ENCODE data around the gene POLR3GL. TPM values are rescaled to one million over a fixed set of nuclear protein-coding genes. Genes with fewer than 3 reads are reported as not detected.

POLR3GL gene
- total and polyA plus RNA-seq, 9 donors = 28.5 to 42.6 (median 38.2) TPM

GRCh38 chr1:145980457-145980994 is 16.0 kb downstream of the POLR3GL start:
- Histone ChIP-seq H3K4me1 (ENCODE audit: control insufficient read depth, insufficient read depth, low read length) (peaks cover 78% of the 10 kb centered on the region), H3K36me3 (ENCODE audit: control insufficient read depth, insufficient read depth, low read length) (peaks cover 5% of the 10 kb centered on the region), H3K27me3 (ENCODE audit: control insufficient read depth, insufficient read depth, low read length) (no peaks in the 10 kb centered on the region), H3K9me3 (replicated peaks; ENCODE audit: control insufficient read depth, low read depth, low read length) (no peaks in the 10 kb centered on the region), H3K27ac (ENCODE audit: low read length) (peak overlapping the region; percentile 100), H3K4me3 (ENCODE audit: low read length) (no peak overlapping the region)
- WGBS (ENCODE audit: insufficient coverage) = no CpG with 5 or more reads among the region's 1 CpG
- peak; percentile 42 for DNase-seq

- peaks cover 3% of the 10 kb centered on the region for H3K36me3 ChIP-seq (ENCODE audit: control insufficient read depth, insufficient read depth, low read length)
- H3K27ac ChIP-seq (ENCODE audit: low read length) = peak overlapping the region; percentile 91
- no peak overlapping the region for H3K4me3 ChIP-seq (ENCODE audit: low read length)
- no peaks in the 10 kb centered on the region for H3K9me3 ChIP-seq (replicated peaks; ENCODE audit: control insufficient read depth, low read depth, low read length)
- peaks cover 85% of the 10 kb centered on the region for H3K4me1 ChIP-seq (ENCODE audit: control insufficient read depth, insufficient read depth, low read length)
- WGBS (ENCODE audit: insufficient coverage) = 78% methylated on average over 3 of the region's 6 CpGs
- H3K27me3 ChIP-seq (ENCODE audit: control insufficient read depth, insufficient read depth, low read length) = no peaks in the 10 kb centered on the region
- DNase-seq = peak; percentile 53
Observed at GRCh38 chr1:145982010-145982723, 17.7 kb downstream of the POLR3GL start.

GRCh38 chr1:145983206-145983675 is 18.8 kb downstream of the POLR3GL start:
- Histone ChIP-seq H3K9me3 (replicated peaks; ENCODE audit: control insufficient read depth, low read depth, low read length) (no peaks in the 10 kb centered on the region), H3K27me3 (ENCODE audit: control insufficient read depth, insufficient read depth, low read length) (no peaks in the 10 kb centered on the region), H3K36me3 (ENCODE audit: control insufficient read depth, insufficient read depth, low read length) (peaks cover 2% of the 10 kb centered on the region), H3K4me1 (ENCODE audit: control insufficient read depth, insufficient read depth, low read length) (peaks cover 74% of the 10 kb centered on the region), H3K4me3 (ENCODE audit: low read length) (no peak overlapping the region), H3K27ac (ENCODE audit: low read length) (peak overlapping the region; percentile 91)
- peak; percentile 87 for DNase-seq
- 100% methylated on average over 1 of the region's 1 CpG for WGBS (ENCODE audit: insufficient coverage)

GRCh38 chr1:145983960-145984830 is 19.7 kb downstream of the POLR3GL start:
- H3K4me3 ChIP-seq (ENCODE audit: low read length) = no peak overlapping the region
- H3K9me3 ChIP-seq (replicated peaks; ENCODE audit: control insufficient read depth, low read depth, low read length) = no peaks in the 10 kb centered on the region
- 100% methylated on average over 4 of the region's 12 CpGs for WGBS (ENCODE audit: insufficient coverage)
- H3K27me3 ChIP-seq (ENCODE audit: control insufficient read depth, insufficient read depth, low read length) = no peaks in the 10 kb centered on the region
- peak overlapping the region; percentile 96 for H3K27ac ChIP-seq (ENCODE audit: low read length)
- no peak for DNase-seq
- peaks cover 65% of the 10 kb centered on the region for H3K4me1 ChIP-seq (ENCODE audit: control insufficient read depth, insufficient read depth, low read length)
- no peaks in the 10 kb centered on the region for H3K36me3 ChIP-seq (ENCODE audit: control insufficient read depth, insufficient read depth, low read length)

- no CpG with 5 or more reads among the region's 2 CpGs for WGBS (ENCODE audit: insufficient coverage)
- no peak for DNase-seq
- Histone ChIP-seq H3K36me3 (ENCODE audit: control insufficient read depth, insufficient read depth, low read length) (no peaks in the 10 kb centered on the region), H3K27ac (ENCODE audit: low read length) (peak overlapping the region; percentile 96), H3K4me1 (ENCODE audit: control insufficient read depth, insufficient read depth, low read length) (peaks cover 57% of the 10 kb centered on the region), H3K27me3 (ENCODE audit: control insufficient read depth, insufficient read depth, low read length) (no peaks in the 10 kb centered on the region), H3K9me3 (replicated peaks; ENCODE audit: control insufficient read depth, low read depth, low read length) (no peaks in the 10 kb centered on the region), H3K4me3 (ENCODE audit: low read length) (no peak overlapping the region)
Observed at GRCh38 chr1:145985129-145985501, 20.6 kb downstream of the POLR3GL start.

GRCh38 chr1:145985502-145986439 is 21.3 kb downstream of the POLR3GL start:
- 47% methylated on average over 8 of the region's 15 CpGs for WGBS (ENCODE audit: insufficient coverage)
- peak; percentile 91 for DNase-seq
- Histone ChIP-seq H3K9me3 (replicated peaks; ENCODE audit: control insufficient read depth, low read depth, low read length) (no peaks in the 10 kb centered on the region), H3K4me3 (ENCODE audit: low read length) (no peak overlapping the region), H3K27me3 (ENCODE audit: control insufficient read depth, insufficient read depth, low read length) (no peaks in the 10 kb centered on the region), H3K27ac (ENCODE audit: low read length) (peak overlapping the region; percentile 96), H3K36me3 (ENCODE audit: control insufficient read depth, insufficient read depth, low read length) (no peaks in the 10 kb centered on the region), H3K4me1 (ENCODE audit: control insufficient read depth, insufficient read depth, low read length) (peaks cover 51% of the 10 kb centered on the region)

GRCh38 chr1:145986551-145986950 is 22.1 kb downstream of the POLR3GL start:
- DNase-seq = no peak
- H3K4me1 ChIP-seq (ENCODE audit: control insufficient read depth, insufficient read depth, low read length) = peaks cover 45% of the 10 kb centered on the region
- no CpG with 5 or more reads among the region's 6 CpGs for WGBS (ENCODE audit: insufficient coverage)
- H3K36me3 ChIP-seq (ENCODE audit: control insufficient read depth, insufficient read depth, low read length) = no peaks in the 10 kb centered on the region
- peak overlapping the region; percentile 96 for H3K27ac ChIP-seq (ENCODE audit: low read length)
- no peaks in the 10 kb centered on the region for H3K27me3 ChIP-seq (ENCODE audit: control insufficient read depth, insufficient read depth, low read length)
- H3K4me3 ChIP-seq (ENCODE audit: low read length) = no peak overlapping the region
- no peaks in the 10 kb centered on the region for H3K9me3 ChIP-seq (replicated peaks; ENCODE audit: control insufficient read depth, low read depth, low read length)

GRCh38 chr1:145987926-145988325 is 23.4 kb downstream of the POLR3GL start:
- WGBS (ENCODE audit: insufficient coverage) = no CpG with 5 or more reads among the region's 1 CpG
- H3K4me1 ChIP-seq (ENCODE audit: control insufficient read depth, insufficient read depth, low read length) = peaks cover 36% of the 10 kb centered on the region
- no peak for DNase-seq

GRCh38 chr1:145988773-145989172 is 24.3 kb downstream of the POLR3GL start:
- DNase-seq = no peak
- 100% methylated on average over 1 of the region's 5 CpGs for WGBS (ENCODE audit: insufficient coverage)
- Histone ChIP-seq H3K4me1 (ENCODE audit: control insufficient read depth, insufficient read depth, low read length) (peaks cover 33% of the 10 kb centered on the region), H3K27me3 (ENCODE audit: control insufficient read depth, insufficient read depth, low read length) (no peaks in the 10 kb centered on the region), H3K4me3 (ENCODE audit: low read length) (no peak overlapping the region), H3K27ac (ENCODE audit: low read length) (no peak overlapping the region), H3K9me3 (replicated peaks; ENCODE audit: control insufficient read depth, low read depth, low read length) (no peaks in the 10 kb centered on the region), H3K36me3 (ENCODE audit: control insufficient read depth, insufficient read depth, low read length) (peaks cover 14% of the 10 kb centered on the region)

More at GRCh38 chr1:145987926-145988325, 23.4 kb downstream of the POLR3GL start:
- Histone ChIP-seq H3K36me3 (ENCODE audit: control insufficient read depth, insufficient read depth, low read length) (peaks cover 6% of the 10 kb centered on the region), H3K4me3 (ENCODE audit: low read length) (no peak overlapping the region), H3K27me3 (ENCODE audit: control insufficient read depth, insufficient read depth, low read length) (no peaks in the 10 kb centered on the region), H3K27ac (ENCODE audit: low read length) (no peak overlapping the region), H3K9me3 (replicated peaks; ENCODE audit: control insufficient read depth, low read depth, low read length) (no peaks in the 10 kb centered on the region)
